NCI-H146 (cell line): ENCODE measurements around the gene ZNF185.
A peak's percentile ranks its signal among the peaks of the same experiment; 100 is the strongest.

Experiments used
- DNase-seq: peaks from one replicate; lab custom pipeline; 2025; lab: John Stamatoyannopoulos, UW

ZNF185 gene

GRCh38 chrX:152897222-152898131 is at the start of gene ZNF185:
Gene ZNF185, plus strand, starts transcription at chrX:152898067. Its CDS starts 16,423 bp downstream, at chrX:152914490.
- peak; percentile 60 for DNase-seq

- DNase-seq: no peak
These were observed 47.4 kb upstream of the ZNF185 start for GRCh38 chrX:152850465-152850864.

- no peak for DNase-seq
These were observed 43.9 kb upstream of the ZNF185 start for GRCh38 chrX:152853986-152854385.

- DNase-seq: no peak
These were observed 36.8 kb upstream of the ZNF185 start for GRCh38 chrX:152861116-152861515.

- DNase-seq: no peak
These were observed 36.0 kb upstream of the ZNF185 start for GRCh38 chrX:152861826-152862225.

GRCh38 chrX:152865232-152865920 is 32.5 kb upstream of the ZNF185 start:
- no peak for DNase-seq

- DNase-seq: no peak
These were observed 31.5 kb upstream of the ZNF185 start for GRCh38 chrX:152866386-152866785.

- no peak for DNase-seq
These were observed 27.9 kb upstream of the ZNF185 start for GRCh38 chrX:152869972-152870371.

- DNase-seq: no peak
These were observed 26.6 kb upstream of the ZNF185 start for GRCh38 chrX:152871260-152871659.

GRCh38 chrX:152872522-152872921 is 25.3 kb upstream of the ZNF185 start:
- DNase-seq: no peak

- no peak for DNase-seq
These were observed 24.5 kb upstream of the ZNF185 start for GRCh38 chrX:152873361-152873760.

GRCh38 chrX:152876931-152877840 is 20.7 kb upstream of the ZNF185 start:
- no peak for DNase-seq

GRCh38 chrX:152878976-152879755 is 18.7 kb upstream of the ZNF185 start:
- no peak for DNase-seq

GRCh38 chrX:152881289-152881688 is 16.6 kb upstream of the ZNF185 start:
- DNase-seq: no peak

GRCh38 chrX:152884171-152884570 is 13.7 kb upstream of the ZNF185 start:
- DNase-seq: no peak

GRCh38 chrX:152886716-152887115 is 11.2 kb upstream of the ZNF185 start:
- no peak for DNase-seq

GRCh38 chrX:152892499-152892898 is 5.4 kb upstream of the ZNF185 start:
- no peak for DNase-seq

- DNase-seq: no peak
These were observed 4.6 kb upstream of the ZNF185 start for GRCh38 chrX:152892999-152893891.

- DNase-seq: no peak
These were observed 3.8 kb upstream of the ZNF185 start for GRCh38 chrX:152893980-152894610.

GRCh38 chrX:152895121-152895520 is 2.7 kb upstream of the ZNF185 start:
- DNase-seq: no peak
